HCT116 (cell line): ENCODE results near the gene FNDC8. TPM values are rescaled to one million over a fixed set of nuclear protein-coding genes. Genes with fewer than 3 reads are reported as not detected.

ENCODE experiments used
- ATAC-seq: fragments of 200-7000 bp; cut with Tn5 transposase; 2 replicates; pipeline ENCODE4 v1.9.1; 2020; ENCODE audit warnings: mild to moderate bottlenecking, moderate library complexity
- BruUV-seq: library from RNA; stranded (reverse); fragments of 400-500 nt; replicated peaks from 2 replicates; lab custom pipeline; 2021; lab: Mats Ljungman, UMichigan
- CTCF ChIA-PET: fragments of 300-600 bp; sonication (Branson Sonifier 250); formaldehyde crosslinking; loops from one replicate; lab custom pipeline; 2021; ENCODE audit warnings: antibody characterized with exemption; lab: Charles Lee
- POLR2A ChIA-PET: fragments of 300-600, 350-600 bp; sonication (Branson Sonifier 250); formaldehyde crosslinking; loops from one replicate; lab custom pipeline; 2021; ENCODE audit warnings: antibody characterized with exemption; lab: Charles Lee
- RAD21 ChIA-PET, 2 experiments: fragments of 300-600 bp; sonication (Branson Sonifier 250); formaldehyde crosslinking; loops; one replicate each; lab custom pipeline; 2023; ENCODE audit warnings: low total read pairs in 2 of 2; ENCODE audit not compliant: uncharacterized antibody in 2 of 2, unreplicated experiment in 2 of 2, low non-redundant PET in 1 of 2; lab: Charles Lee
- DNase-seq: peaks from one replicate; pipeline ENCODE4 v3.0.0-alpha.2; 2010; ENCODE audit warnings: low read depth, low spot score
- H2AFZ ChIP-seq: fragments of 200-600 bp; shearing (Covaris generic), sonication (generic); 2 replicates; pipeline ENCODE4 v1.6.1; 2017; ENCODE audit warnings: low read depth, mixed run types, mixed read lengths, antibody characterized with exemption, low read length; ENCODE audit not compliant: poor library complexity, severe bottlenecking
- H3K27ac ChIP-seq: 2 replicates; pipeline ENCODE4 v1.5.1; 2012; ENCODE audit warnings: low read depth, low read length
- H3K27me3 ChIP-seq: fragments of 200-600 bp; sonication (generic); 2 replicates; pipeline ENCODE4 v1.6.1; 2016; ENCODE audit warnings: mixed run types, low read length, mixed read lengths; ENCODE audit not compliant: insufficient read depth
- H3K36me3 ChIP-seq, 2 experiments: fragments of 200-500 bp in 1 of 2; fragments of 200-600 bp in 1 of 2; sonication (Bioruptor generic) in 1 of 2; sonication (generic) in 1 of 2; 2 replicates each; pipeline versions ENCODE4 v1.5.1 to v1.6.1; 2014 to 2016; ENCODE audit warnings: low read length in 2 of 2, inconsistent platforms in 1 of 2, mixed read lengths in 1 of 2, mixed run types in 1 of 2; ENCODE audit not compliant: insufficient read depth in 2 of 2, control insufficient read depth in 1 of 2
- H3K4me1 ChIP-seq, 2 experiments: fragments of 200-600 bp in 1 of 2; sonication (generic) in 1 of 2; 2 replicates each; pipeline versions ENCODE4 v1.5.1 to v1.6.1; 2012 to 2017; ENCODE audit warnings: low read length in 2 of 2, inconsistent platforms in 1 of 2, mild to moderate bottlenecking in 1 of 2, mixed read lengths in 1 of 2, mixed run types in 1 of 2, moderate library complexity in 1 of 2; ENCODE audit not compliant: insufficient read depth in 2 of 2, control insufficient read depth in 1 of 2
- H3K4me2 ChIP-seq: fragments of 200-600 bp; sonication (generic); 2 replicates; pipeline ENCODE4 v1.6.1; 2017; ENCODE audit warnings: mixed run types, low read length, mixed read lengths
- H3K4me3 ChIP-seq, 2 experiments: fragments of 200-600 bp in 1 of 2; sonication (generic) in 1 of 2; replicated peaks in 1 of 2; 2 replicates each; pipeline ENCODE4 v1.5.1; 2011 to 2016; ENCODE audit warnings: low read length in 2 of 2, control low read depth in 1 of 2, low read depth in 1 of 2, mild to moderate bottlenecking in 1 of 2, mixed read lengths in 1 of 2, mixed run types in 1 of 2
- H3K79me2 ChIP-seq: fragments of 200-600 bp; sonication (generic); 2 replicates; pipeline ENCODE4 v1.6.1; 2017; ENCODE audit warnings: mild to moderate bottlenecking, mixed run types, low read length, moderate library complexity, mixed read lengths; ENCODE audit not compliant: insufficient read depth
- H3K9ac ChIP-seq: fragments of 200-600 bp; sonication (generic); 2 replicates; pipeline ENCODE4 v1.6.1; 2016; ENCODE audit warnings: low read length, mixed read lengths
- H3K9me2 ChIP-seq: fragments of 200-600 bp; sonication (generic), shearing (Covaris generic); 2 replicates; pipeline ENCODE4 v1.6.1; 2017; ENCODE audit warnings: mixed run types, mild to moderate bottlenecking, moderate library complexity; ENCODE audit not compliant: insufficient read depth
- H3K9me3 ChIP-seq, 2 experiments: fragments of 200-500 bp in 1 of 2; fragments of 200-600 bp in 1 of 2; sonication (Bioruptor generic) in 1 of 2; sonication (generic) in 1 of 2; 2 replicates each; pipeline ENCODE4 v1.6.1; 2014 to 2017; ENCODE audit warnings: low read length in 2 of 2, mixed read lengths in 2 of 2, inconsistent platforms in 1 of 2, low read depth in 1 of 2, mild to moderate bottlenecking in 1 of 2, mixed run types in 1 of 2, moderate library complexity in 1 of 2; ENCODE audit not compliant: control insufficient read depth in 1 of 2, insufficient read depth in 1 of 2
- H4K20me1 ChIP-seq: fragments of 200-600 bp; sonication (generic), shearing (Covaris generic); 2 replicates; pipeline ENCODE4 v1.6.1; 2017; ENCODE audit warnings: mixed run types, mild to moderate bottlenecking, moderate library complexity; ENCODE audit not compliant: insufficient read depth
- CEBPB ChIP-seq: IDR thresholded peaks from 2 replicates; pipeline ENCODE4 v1.6.1; 2012; ENCODE audit warnings: low read depth
- EGR1 ChIP-seq: IDR thresholded peaks from 2 replicates; pipeline ENCODE4 v1.6.1; 2012; ENCODE audit warnings: low read depth
- ELF1 ChIP-seq: IDR thresholded peaks from 2 replicates; pipeline ENCODE4 v1.6.1; 2012; ENCODE audit warnings: low read depth, borderline replicate concordance
- EZH2 ChIP-seq: fragments of 200-600 bp; sonication (generic); IDR thresholded peaks from 2 replicates; pipeline ENCODE4 v1.6.1; 2017; ENCODE audit warnings: antibody characterized with exemption, mixed run types
- FOSL1 ChIP-seq: IDR thresholded peaks from 2 replicates; pipeline ENCODE4 v1.6.1; 2012; ENCODE audit warnings: low read depth
- MAX ChIP-seq: IDR thresholded peaks from 2 replicates; pipeline ENCODE4 v1.6.1; 2012
- POLR2A ChIP-seq: IDR thresholded peaks from 2 replicates; pipeline ENCODE4 v1.7.0; 2011; ENCODE audit warnings: borderline replicate concordance; ENCODE audit not compliant: insufficient read depth, insufficient read length; ENCODE audit errors: extremely low read depth
- POLR2AphosphoS5 ChIP-seq: IDR thresholded peaks from 2 replicates; pipeline ENCODE4 v1.6.1; 2011; ENCODE audit warnings: mild to moderate bottlenecking, low read depth, low read length, moderate library complexity
- RAD21 ChIP-seq: IDR thresholded peaks from 2 replicates; pipeline ENCODE4 v1.6.1; 2012; ENCODE audit warnings: low read depth, mild to moderate bottlenecking
- REST ChIP-seq: IDR thresholded peaks from 2 replicates; pipeline ENCODE4 v1.6.1; 2012; ENCODE audit warnings: low read depth
- SP1 ChIP-seq: IDR thresholded peaks from 2 replicates; pipeline ENCODE4 v1.6.1; 2012; ENCODE audit warnings: low read depth
- SRF ChIP-seq: IDR thresholded peaks from 2 replicates; pipeline ENCODE4 v1.6.1; 2012; ENCODE audit warnings: low read depth
- TCF7L2 ChIP-seq: IDR thresholded peaks from 2 replicates; pipeline ENCODE4 v1.7.0; 2011; ENCODE audit warnings: borderline replicate concordance, inconsistent platforms; ENCODE audit not compliant: insufficient read depth, insufficient read length; ENCODE audit errors: extremely low read depth
- YY1 ChIP-seq: IDR thresholded peaks from 2 replicates; pipeline ENCODE4 v1.6.1; 2011; ENCODE audit warnings: low read length, low read depth, moderate library complexity, mild to moderate bottlenecking; ENCODE audit not compliant: insufficient replicate concordance; ENCODE audit errors: extremely low read depth
- ZBTB33 ChIP-seq: IDR thresholded peaks from 2 replicates; pipeline ENCODE4 v1.6.1; 2011; ENCODE audit warnings: mild to moderate bottlenecking, low read length, moderate library complexity; ENCODE audit not compliant: insufficient replicate concordance; ENCODE audit errors: extremely low read depth
- ZFX ChIP-seq: fragments of 450-650 bp; IDR thresholded peaks from 2 replicates; pipeline ENCODE4 v1.6.1; 2017
- ZNF274 ChIP-seq: fragments of 200-500 bp; sonication (Bioruptor generic); IDR thresholded peaks from 2 replicates; pipeline ENCODE4 v1.6.1; 2014; ENCODE audit warnings: mild to moderate bottlenecking, low read depth, low read length, inconsistent platforms
- intact Hi-C: fragments of 100-400 bp; cut with micrococcal nuclease; formaldehyde crosslinking; loops from 2 replicates; pipeline ENCODE4 v1.10.0; 2022
- total RNA-seq: library from RNA; stranded (reverse); gene quantifications from one replicate; pipeline ENCODE4 v1.2.1, GENCODE V29; 2021; ENCODE audit not compliant: unreplicated experiment
- TF ChIP-seq, protein P1 (sequence below), 3 experiments: fragments of 200-600 bp in 1 of 3; sonication (generic) in 1 of 3; IDR thresholded peaks in 2 of 3; conservative IDR thresholded peaks in 1 of 3; 2 replicates each; pipeline ENCODE4 v1.5.1; 2012 to 2017; ENCODE audit warnings: low read depth in 2 of 3, low read length in 2 of 3, antibody characterized with exemption in 1 of 3, borderline replicate concordance in 1 of 3, control low read depth in 1 of 3, mild to moderate bottlenecking in 1 of 3, mixed read lengths in 1 of 3, mixed run types in 1 of 3, moderate library complexity in 1 of 3; ENCODE audit not compliant: insufficient read depth in 1 of 3
- TF ChIP-seq, protein P2 (sequence below): IDR thresholded peaks from 2 replicates; pipeline ENCODE4 v1.6.1; 2012

Gene FNDC8
- total RNA-seq, 1 experiment from 2014 or later, result not detected

DNA sequence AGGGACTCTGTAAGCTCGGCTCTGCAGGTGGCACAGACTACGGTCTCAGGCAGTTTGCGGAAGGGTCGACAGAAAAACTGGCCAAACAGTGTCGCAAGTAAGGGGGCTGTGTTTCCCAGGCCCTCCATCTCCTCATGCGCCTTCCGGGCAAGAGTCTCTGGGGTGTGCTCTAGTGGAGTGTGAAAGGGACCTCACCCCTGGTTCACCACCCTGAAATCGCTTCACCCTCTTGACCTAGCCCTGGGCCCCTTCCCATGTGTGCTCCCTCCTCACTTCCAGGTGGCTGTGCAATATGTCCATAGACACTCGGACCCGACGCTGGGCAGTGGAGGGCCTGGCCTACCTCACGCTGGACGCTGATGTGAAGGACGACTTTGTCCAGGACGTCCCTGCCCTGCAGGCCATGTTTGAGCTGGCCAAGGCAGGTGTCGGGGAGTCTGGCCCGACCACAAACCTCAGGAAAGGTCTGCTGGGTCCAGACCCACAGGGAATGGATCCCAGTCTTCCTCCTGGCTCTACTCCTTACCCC lies 48.5 kb downstream of the FNDC8 start:
- no peak for DNase-seq
- H3K9me2 ChIP-seq, result no peaks in the 10 kb centered on the region
- BruUV-seq, result no TSS peak
- no peaks in the 10 kb centered on the region for H3K79me2 ChIP-seq
- TF ChIP-seq ZFX, result no peak
- TF ChIP-seq, protein P1, sequence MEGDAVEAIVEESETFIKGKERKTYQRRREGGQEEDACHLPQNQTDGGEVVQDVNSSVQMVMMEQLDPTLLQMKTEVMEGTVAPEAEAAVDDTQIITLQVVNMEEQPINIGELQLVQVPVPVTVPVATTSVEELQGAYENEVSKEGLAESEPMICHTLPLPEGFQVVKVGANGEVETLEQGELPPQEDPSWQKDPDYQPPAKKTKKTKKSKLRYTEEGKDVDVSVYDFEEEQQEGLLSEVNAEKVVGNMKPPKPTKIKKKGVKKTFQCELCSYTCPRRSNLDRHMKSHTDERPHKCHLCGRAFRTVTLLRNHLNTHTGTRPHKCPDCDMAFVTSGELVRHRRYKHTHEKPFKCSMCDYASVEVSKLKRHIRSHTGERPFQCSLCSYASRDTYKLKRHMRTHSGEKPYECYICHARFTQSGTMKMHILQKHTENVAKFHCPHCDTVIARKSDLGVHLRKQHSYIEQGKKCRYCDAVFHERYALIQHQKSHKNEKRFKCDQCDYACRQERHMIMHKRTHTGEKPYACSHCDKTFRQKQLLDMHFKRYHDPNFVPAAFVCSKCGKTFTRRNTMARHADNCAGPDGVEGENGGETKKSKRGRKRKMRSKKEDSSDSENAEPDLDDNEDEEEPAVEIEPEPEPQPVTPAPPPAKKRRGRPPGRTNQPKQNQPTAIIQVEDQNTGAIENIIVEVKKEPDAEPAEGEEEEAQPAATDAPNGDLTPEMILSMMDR (IDR thresholded peaks at IDR 0.05 in 2 of 3, conservative IDR thresholded peaks at IDR 0.05 in 1 of 3; ENCODE audit: borderline replicate concordance in 1 of 3, insufficient read depth in 1 of 3, low read depth in 2 of 3, low read length in 2 of 3), result no peak
- TF ChIP-seq ZNF274, result no peak
- TF ChIP-seq, protein P2, sequence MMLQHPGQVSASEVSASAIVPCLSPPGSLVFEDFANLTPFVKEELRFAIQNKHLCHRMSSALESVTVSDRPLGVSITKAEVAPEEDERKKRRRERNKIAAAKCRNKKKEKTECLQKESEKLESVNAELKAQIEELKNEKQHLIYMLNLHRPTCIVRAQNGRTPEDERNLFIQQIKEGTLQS, result no peak
- TF ChIP-seq CEBPB, result no peak
- no peak for TF ChIP-seq EZH2
- no peak for TF ChIP-seq SRF
- no peak for TF ChIP-seq REST
- TF ChIP-seq TCF7L2, result no peak
- TF ChIP-seq ELF1, result no peak
- no peak for TF ChIP-seq ZBTB33
- TF ChIP-seq RAD21, result no peak
- no peak for TF ChIP-seq EGR1
- TF ChIP-seq SP1, result no peak
- no peak for TF ChIP-seq POLR2AphosphoS5
- no peak for TF ChIP-seq FOSL1
- TF ChIP-seq MAX, result no peak
- no peak for TF ChIP-seq POLR2A
- TF ChIP-seq YY1, result no peak
- TF ChIP-seq, all 23 proteins: peak for 0
- Histone ChIP-seq H3K9me3 (no peaks in the 10 kb centered on the region), H3K36me3 (no peaks in the 10 kb centered on the region), H3K27ac (no peak overlapping the region), H3K27me3 (no peaks in the 10 kb centered on the region), H3K4me1 (no peaks in the 10 kb centered on the region), H2AFZ (no peak overlapping the region), H3K9ac (no peak overlapping the region), H3K4me3 (no peak overlapping the region), H3K4me2 (no peak overlapping the region), H4K20me1 (no peaks in the 10 kb centered on the region)
- ChIA-PET POLR2A (no interaction called here), RAD21 (no interaction called here), CTCF (interaction anchor here (1.3 to 1.8 kb wide), 2 partner anchors 363 to 370 kb away, joined by 5 to 7 read pairs; no protein-coding TSS in a partner anchor)
- ATAC-seq, result no peak
- intact Hi-C loops, result loop anchor here (10.0 kb wide), 1 partner anchor 145 kb away; no protein-coding TSS in a partner anchor
